Gastrocnemius medialis (tissue), 4 donors: ENCODE data around the gene RPL10A.

ENCODE experiments used
- CTCF ChIP-seq, 5 experiments: fragments of 450-650 bp in 3 of 5; fragments of 200-600 bp in 2 of 5; sonication (generic) in 2 of 5; IDR thresholded peaks in 4 of 5; conservative IDR thresholded peaks in 1 of 5; 1 replicate in 4 of 5; 2 replicates in 1 of 5; pipeline ENCODE4 v1.5.1; 2016 to 2019; ENCODE audit warnings: antibody characterized with exemption in 5 of 5, mild to moderate bottlenecking in 3 of 5, moderate library complexity in 3 of 5
- POLR2A ChIP-seq, 2 donors: fragments of 450-650 bp; IDR thresholded peaks; one replicate each; pipeline ENCODE4 v1.6.1; 2017; ENCODE audit warnings: antibody characterized with exemption in 2 of 2, mild to moderate bottlenecking in 2 of 2, moderate library complexity in 2 of 2

DNA sequence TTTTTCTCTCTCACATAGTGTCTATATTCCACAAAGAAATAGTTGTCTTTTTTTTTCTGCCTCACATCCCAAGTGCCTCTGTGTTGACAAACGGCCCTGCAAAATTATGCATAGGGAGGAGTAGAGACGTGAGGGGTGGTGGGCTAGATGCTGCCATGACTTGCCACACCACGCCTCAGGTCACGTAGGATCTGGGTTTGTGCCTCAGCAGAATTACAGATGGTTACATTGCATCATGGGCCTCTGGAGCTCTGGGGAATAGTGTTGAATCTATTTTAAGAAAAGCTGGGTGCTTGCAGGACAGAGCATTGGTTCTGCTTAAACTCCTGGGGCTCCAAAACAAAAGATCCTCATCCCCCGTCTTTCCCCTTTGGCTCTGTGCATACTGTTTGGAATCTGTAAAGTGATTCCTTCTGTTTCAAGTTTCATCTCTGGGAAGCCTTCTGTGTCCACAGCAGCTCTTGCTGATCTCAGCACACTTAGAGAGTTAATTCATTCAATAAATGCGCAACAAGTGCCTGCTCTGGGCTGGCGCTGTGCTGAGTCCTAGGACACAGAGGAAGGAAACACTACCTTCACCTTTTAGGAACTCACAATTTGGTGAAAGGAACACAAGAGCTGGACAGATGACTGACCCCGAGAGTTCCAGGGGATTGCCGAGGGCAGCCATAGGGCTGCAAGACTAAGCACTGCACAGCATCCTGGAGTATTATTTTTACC, 13.7 kb upstream of the RPL10A start:
- no peak for TF ChIP-seq CTCF (IDR thresholded peaks at IDR 0.05 in 4 of 5, conservative IDR thresholded peaks at IDR 0.05 in 1 of 5)
- no peak for TF ChIP-seq POLR2A (IDR thresholded peaks at IDR 0.05)
